ENCODE results near the gene SPAG8.

DNA sequence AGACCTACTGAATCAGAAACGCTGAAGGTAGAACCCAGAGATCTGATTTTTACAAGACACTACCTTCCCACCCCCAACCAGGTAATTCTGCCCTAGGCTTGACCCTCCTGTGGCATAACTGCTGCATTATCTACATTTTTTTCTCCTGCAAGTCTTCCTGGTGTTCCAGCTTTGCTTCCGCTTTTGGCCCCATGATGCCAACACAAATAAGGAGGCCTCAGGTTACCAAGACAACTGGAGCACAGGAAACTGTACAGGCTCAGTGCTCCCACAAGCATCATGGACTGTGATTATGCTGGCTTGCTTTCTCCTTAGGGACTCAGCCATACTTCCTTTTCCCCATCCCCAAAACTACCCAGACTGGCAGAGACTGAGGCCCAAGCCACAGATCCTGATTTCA, 51.4 kb downstream of the SPAG8 start:
- TF ChIP-seq, protein P1, sequence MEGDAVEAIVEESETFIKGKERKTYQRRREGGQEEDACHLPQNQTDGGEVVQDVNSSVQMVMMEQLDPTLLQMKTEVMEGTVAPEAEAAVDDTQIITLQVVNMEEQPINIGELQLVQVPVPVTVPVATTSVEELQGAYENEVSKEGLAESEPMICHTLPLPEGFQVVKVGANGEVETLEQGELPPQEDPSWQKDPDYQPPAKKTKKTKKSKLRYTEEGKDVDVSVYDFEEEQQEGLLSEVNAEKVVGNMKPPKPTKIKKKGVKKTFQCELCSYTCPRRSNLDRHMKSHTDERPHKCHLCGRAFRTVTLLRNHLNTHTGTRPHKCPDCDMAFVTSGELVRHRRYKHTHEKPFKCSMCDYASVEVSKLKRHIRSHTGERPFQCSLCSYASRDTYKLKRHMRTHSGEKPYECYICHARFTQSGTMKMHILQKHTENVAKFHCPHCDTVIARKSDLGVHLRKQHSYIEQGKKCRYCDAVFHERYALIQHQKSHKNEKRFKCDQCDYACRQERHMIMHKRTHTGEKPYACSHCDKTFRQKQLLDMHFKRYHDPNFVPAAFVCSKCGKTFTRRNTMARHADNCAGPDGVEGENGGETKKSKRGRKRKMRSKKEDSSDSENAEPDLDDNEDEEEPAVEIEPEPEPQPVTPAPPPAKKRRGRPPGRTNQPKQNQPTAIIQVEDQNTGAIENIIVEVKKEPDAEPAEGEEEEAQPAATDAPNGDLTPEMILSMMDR (conservative IDR thresholded peaks at IDR 0.05; ENCODE audit: low read length): no peak
- TF ChIP-seq EZH2phosphoT487 (IDR thresholded peaks at IDR 0.05; ENCODE audit: borderline replicate concordance, low read depth, low read length): no peak
